Ovary (tissue), 3 donors: ENCODE results near the gene HORMAD1.

Source experiments
- EP300 ChIP-seq: sonication (generic); formaldehyde crosslinking; IDR thresholded peaks from one replicate; pipeline ENCODE4 v1.6.1; 2017; ENCODE audit warnings: antibody characterized with exemption
- POLR2A ChIP-seq: fragments of 450-650 bp; IDR thresholded peaks from one replicate; pipeline ENCODE4 v1.6.1; 2017; ENCODE audit warnings: antibody characterized with exemption, mild to moderate bottlenecking, moderate library complexity
- TF ChIP-seq, protein P1 (sequence below), 3 donors: fragments of 450-650 bp in 2 of 3; fragments of 200-600 bp in 1 of 3; IDR thresholded peaks; one replicate each; pipeline versions ENCODE4 v1.5.1 to v1.8.0; 2016 to 2022; ENCODE audit warnings: antibody characterized with exemption in 3 of 3, mild to moderate bottlenecking in 1 of 3
- donor health status: DM: no; HTN: no; CAD: no.

DNA sequence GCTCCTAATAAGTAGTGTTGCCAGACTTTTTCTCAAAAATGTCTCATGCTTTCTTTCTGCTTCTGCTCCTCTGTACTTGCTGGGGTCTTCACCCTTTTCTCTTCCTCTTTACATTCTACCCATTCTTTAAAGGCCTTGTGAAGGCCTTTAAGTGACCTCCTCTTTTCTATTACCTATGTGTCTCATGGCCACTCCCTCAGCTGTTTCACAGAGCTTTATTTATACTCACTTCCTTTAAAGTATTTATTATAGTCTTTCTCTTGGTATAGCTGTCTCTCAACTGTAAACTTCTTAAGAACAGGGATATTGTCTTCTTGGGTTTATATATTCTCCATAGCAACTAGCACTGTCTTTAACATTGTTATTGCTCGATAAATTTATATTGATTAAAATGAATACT lies 24.5 kb downstream of the HORMAD1 start:
- TF ChIP-seq POLR2A (no peak), EP300 (no peak)
- TF ChIP-seq, protein P1, sequence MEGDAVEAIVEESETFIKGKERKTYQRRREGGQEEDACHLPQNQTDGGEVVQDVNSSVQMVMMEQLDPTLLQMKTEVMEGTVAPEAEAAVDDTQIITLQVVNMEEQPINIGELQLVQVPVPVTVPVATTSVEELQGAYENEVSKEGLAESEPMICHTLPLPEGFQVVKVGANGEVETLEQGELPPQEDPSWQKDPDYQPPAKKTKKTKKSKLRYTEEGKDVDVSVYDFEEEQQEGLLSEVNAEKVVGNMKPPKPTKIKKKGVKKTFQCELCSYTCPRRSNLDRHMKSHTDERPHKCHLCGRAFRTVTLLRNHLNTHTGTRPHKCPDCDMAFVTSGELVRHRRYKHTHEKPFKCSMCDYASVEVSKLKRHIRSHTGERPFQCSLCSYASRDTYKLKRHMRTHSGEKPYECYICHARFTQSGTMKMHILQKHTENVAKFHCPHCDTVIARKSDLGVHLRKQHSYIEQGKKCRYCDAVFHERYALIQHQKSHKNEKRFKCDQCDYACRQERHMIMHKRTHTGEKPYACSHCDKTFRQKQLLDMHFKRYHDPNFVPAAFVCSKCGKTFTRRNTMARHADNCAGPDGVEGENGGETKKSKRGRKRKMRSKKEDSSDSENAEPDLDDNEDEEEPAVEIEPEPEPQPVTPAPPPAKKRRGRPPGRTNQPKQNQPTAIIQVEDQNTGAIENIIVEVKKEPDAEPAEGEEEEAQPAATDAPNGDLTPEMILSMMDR (IDR thresholded peaks at IDR 0.05) = no peak
